Measurements from ENCODE around the gene PEAK3. TPM values are rescaled to one million over a fixed set of nuclear protein-coding genes. Genes with fewer than 3 reads are reported as not detected.

Gene PEAK3
- total and polyA plus RNA-seq, 9 of the 15 experiments (the other 6 are each of a cell fraction or from before 2014, with no cell fraction given): 0.07 to 0.40 TPM; not detected in 7

DNA sequence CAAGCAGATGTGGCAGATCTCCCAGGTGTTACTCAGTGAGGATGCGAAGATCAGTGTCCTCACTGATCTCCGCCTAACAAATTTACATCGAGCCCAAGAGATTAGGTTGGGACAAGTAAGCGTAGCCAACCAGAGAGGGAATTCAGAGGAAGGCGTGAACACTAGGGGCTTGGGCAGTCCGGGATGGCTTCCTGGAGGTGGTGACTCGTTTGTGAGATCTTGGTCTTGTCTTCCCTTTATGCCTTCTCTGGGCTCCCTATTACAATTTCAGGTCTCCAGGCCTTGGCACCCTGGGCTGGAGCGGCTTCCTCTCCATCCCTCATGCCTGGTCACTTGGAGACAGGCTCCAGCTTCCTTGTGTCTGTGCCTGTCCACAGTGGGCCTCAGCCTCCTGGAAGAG lies 39.2 kb downstream of the PEAK3 start:
- intact Hi-C loops (cut with micrococcal nuclease) (no loop called here), in situ Hi-C loops (cut with MboI) (no loop called here)
- H3K27ac ChIP-seq (ENCODE audit: extremely low read depth, low read depth, low read length): no peak overlapping the region
- H3K36me3 ChIP-seq (ENCODE audit: control insufficient read depth, insufficient read depth, low read length): peaks cover 87% of the 10 kb centered on the region; the same call in 2 of the 3 replicates
- no peak for FAIRE-seq
- H3K79me2 ChIP-seq (ENCODE audit: control insufficient read depth, insufficient read depth, low read length): peaks cover 65% of the 10 kb centered on the region
- CTCF ChIA-PET (ENCODE audit: low intra/inter-chr PET ratio): interaction anchor here (0.6 kb wide), 1 partner anchor 145 kb away, joined by 3 read pairs; no protein-coding TSS in a partner anchor
- H3K9me3 ChIP-seq (replicated peaks; ENCODE audit: control insufficient read depth, insufficient read depth, low read depth, low read length): no peaks in the 10 kb centered on the region
- no peak overlapping the region for H2AFZ ChIP-seq (ENCODE audit: low read depth, low read length)
- POLR2A ChIA-PET: interaction anchor here (0.6 to 1.3 kb wide), 3 partner anchors 8 to 21 kb away, joined by 3 read pairs; no protein-coding TSS in a partner anchor
- no peak for ATAC-seq
- no peak overlapping the region for H3K4me3 ChIP-seq
- TF ChIP-seq ZFP36 (IDR thresholded peaks at IDR 0.05; ENCODE audit: low read depth, low read length, partially characterized antibody) (peak; percentile 93), ZNF830 (CRISPR knock-in tag; IDR thresholded peaks at IDR 0.05) (no peak)
- TF ChIP-seq, protein P1, sequence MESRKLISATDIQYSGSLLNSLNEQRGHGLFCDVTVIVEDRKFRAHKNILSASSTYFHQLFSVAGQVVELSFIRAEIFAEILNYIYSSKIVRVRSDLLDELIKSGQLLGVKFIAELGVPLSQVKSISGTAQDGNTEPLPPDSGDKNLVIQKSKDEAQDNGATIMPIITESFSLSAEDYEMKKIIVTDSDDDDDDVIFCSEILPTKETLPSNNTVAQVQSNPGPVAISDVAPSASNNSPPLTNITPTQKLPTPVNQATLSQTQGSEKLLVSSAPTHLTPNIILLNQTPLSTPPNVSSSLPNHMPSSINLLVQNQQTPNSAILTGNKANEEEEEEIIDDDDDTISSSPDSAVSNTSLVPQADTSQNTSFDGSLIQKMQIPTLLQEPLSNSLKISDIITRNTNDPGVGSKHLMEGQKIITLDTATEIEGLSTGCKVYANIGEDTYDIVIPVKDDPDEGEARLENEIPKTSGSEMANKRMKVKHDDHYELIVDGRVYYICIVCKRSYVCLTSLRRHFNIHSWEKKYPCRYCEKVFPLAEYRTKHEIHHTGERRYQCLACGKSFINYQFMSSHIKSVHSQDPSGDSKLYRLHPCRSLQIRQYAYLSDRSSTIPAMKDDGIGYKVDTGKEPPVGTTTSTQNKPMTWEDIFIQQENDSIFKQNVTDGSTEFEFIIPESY (CRISPR knock-in tag; IDR thresholded peaks at IDR 0.05): 0 out of 2 replicates have a peak, but pooled peaks have one; percentile 11
- no peaks in the 10 kb centered on the region for H3K27me3 ChIP-seq (ENCODE audit: control insufficient read depth in 2 of 2, insufficient read depth in 2 of 2, low read length in 2 of 2)
- no peak overlapping the region for H3K4me2 ChIP-seq (ENCODE audit: insufficient read depth, low read length)
- BruUV-seq (replicated peaks): no TSS peak
- peaks cover 19% of the 10 kb centered on the region for H3K9me1 ChIP-seq (ENCODE audit: control insufficient read depth, insufficient read depth, low read length)
- H3K9ac ChIP-seq (ENCODE audit: insufficient read depth in 1 of 2, low read depth in 2 of 2, low read length in 2 of 2): peak overlapping the region in 1 of 2 experiments; percentile 27; a peak in 1 of 4 replicates
- H4K20me1 ChIP-seq (replicated peaks; ENCODE audit: control insufficient read depth, insufficient read depth, low read length): peaks cover 53% of the 10 kb centered on the region
- 93% methylated on average over 8 of the region's 8 CpGs for WGBS (ENCODE audit: insufficient coverage, low coverage, missing lambda C conversion rate)
- peaks cover 25 to 64% of the 10 kb centered on the region in 2 experiments for H3K4me1 ChIP-seq (replicated peaks in 1 of 2; ENCODE audit: control insufficient read depth in 2 of 2, insufficient read depth in 2 of 2, low read length in 2 of 2)
- DNase-seq (ENCODE audit: extremely low read depth in 1 of 4, low spot score in 3 of 4): no peak
